GM12892 (cell line): ENCODE measurements around the gene DHX32.

Experiments
- POLR2A ChIP-seq: IDR thresholded peaks from 2 replicates; pipeline ENCODE4 v1.6.1; 2011; ENCODE audit warnings: low read depth, low read length, control low read depth
- POLR2AphosphoS5 ChIP-seq: IDR thresholded peaks from 2 replicates; pipeline ENCODE4 v1.6.1; 2011; ENCODE audit warnings: low read depth, low read length, control low read depth
- TAF1 ChIP-seq: IDR thresholded peaks from 2 replicates; pipeline ENCODE4 v1.6.1; 2011; ENCODE audit warnings: low read depth, mild to moderate bottlenecking, control low read depth, low read length, borderline replicate concordance

DNA sequence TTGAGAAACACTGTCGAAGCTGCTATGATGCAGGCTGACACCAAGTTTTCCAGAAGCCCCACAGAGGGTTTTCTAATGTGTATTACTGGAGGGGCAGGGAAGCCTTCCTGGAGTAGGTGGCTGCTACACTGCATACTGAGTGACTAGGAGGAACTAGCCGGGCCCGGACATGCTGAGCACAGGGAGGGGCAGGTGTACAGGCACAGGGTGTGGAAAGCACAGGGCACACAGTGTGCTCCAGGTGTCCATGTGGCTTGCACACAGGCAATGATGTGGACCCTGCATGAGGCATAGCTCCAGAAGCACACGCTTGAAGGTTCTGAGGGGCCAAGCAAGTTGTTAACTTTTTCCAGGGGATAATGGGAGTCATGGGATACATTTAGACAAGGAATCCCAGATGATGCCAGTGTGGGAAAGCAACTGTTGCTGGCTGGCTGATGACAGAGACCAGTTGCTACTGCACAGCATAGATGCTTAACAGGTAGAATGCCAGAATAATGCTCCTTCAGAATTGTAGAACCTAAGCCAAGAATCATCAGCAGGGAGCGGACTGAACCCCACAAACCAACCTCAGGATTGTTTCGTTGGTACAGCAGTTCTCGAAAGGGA lies 14.6 kb downstream of the DHX32 start:
- TF ChIP-seq TAF1 (no peak), POLR2A (no peak), POLR2AphosphoS5 (no peak)
